Measurements from ENCODE around the gene FZD4. TPM values are rescaled to one million over a fixed set of nuclear protein-coding genes. Genes with fewer than 3 reads are reported as not detected.
"Not testable (repeated sequence)": the region's sequence is repeated elsewhere in the genome, so short reads cannot be mapped to it uniquely, and the experiment has no call there.

Gene FZD4
- total RNA-seq, 1 donor from 2014 or later, result 11.9 TPM

- Mint-ChIP-seq H3K27me3 (no peaks in the 10 kb centered on the region), H3K4me1 (ENCODE audit: unreplicated experiment) (no peaks in the 10 kb centered on the region), H3K9me3 (peaks cover 10% of the 10 kb centered on the region), H3K4me3 (no peak overlapping the region), H3K27ac (no peak overlapping the region), H3K36me3 (no peaks in the 10 kb centered on the region)
- DNase-seq (ENCODE audit: extremely low spot score, unreplicated experiment), result no peak
- TF ChIP-seq, protein P1, sequence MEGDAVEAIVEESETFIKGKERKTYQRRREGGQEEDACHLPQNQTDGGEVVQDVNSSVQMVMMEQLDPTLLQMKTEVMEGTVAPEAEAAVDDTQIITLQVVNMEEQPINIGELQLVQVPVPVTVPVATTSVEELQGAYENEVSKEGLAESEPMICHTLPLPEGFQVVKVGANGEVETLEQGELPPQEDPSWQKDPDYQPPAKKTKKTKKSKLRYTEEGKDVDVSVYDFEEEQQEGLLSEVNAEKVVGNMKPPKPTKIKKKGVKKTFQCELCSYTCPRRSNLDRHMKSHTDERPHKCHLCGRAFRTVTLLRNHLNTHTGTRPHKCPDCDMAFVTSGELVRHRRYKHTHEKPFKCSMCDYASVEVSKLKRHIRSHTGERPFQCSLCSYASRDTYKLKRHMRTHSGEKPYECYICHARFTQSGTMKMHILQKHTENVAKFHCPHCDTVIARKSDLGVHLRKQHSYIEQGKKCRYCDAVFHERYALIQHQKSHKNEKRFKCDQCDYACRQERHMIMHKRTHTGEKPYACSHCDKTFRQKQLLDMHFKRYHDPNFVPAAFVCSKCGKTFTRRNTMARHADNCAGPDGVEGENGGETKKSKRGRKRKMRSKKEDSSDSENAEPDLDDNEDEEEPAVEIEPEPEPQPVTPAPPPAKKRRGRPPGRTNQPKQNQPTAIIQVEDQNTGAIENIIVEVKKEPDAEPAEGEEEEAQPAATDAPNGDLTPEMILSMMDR (conservative IDR thresholded peaks at IDR 0.05), result no peak
These were observed 14.1 kb upstream of the FZD4 start for GRCh38 chr11:86969258-86969657.

GRCh38 chr11:86967601-86968000 lies 12.4 kb upstream of the FZD4 start:
- H3K27ac Mint-ChIP-seq; H3K4me1 Mint-ChIP-seq (ENCODE audit: unreplicated experiment); DNase-seq (ENCODE audit: extremely low spot score, unreplicated experiment); H3K4me3 Mint-ChIP-seq; H3K9me3 Mint-ChIP-seq; H3K27me3 Mint-ChIP-seq; H3K36me3 Mint-ChIP-seq: not testable (repeated sequence)

DNA sequence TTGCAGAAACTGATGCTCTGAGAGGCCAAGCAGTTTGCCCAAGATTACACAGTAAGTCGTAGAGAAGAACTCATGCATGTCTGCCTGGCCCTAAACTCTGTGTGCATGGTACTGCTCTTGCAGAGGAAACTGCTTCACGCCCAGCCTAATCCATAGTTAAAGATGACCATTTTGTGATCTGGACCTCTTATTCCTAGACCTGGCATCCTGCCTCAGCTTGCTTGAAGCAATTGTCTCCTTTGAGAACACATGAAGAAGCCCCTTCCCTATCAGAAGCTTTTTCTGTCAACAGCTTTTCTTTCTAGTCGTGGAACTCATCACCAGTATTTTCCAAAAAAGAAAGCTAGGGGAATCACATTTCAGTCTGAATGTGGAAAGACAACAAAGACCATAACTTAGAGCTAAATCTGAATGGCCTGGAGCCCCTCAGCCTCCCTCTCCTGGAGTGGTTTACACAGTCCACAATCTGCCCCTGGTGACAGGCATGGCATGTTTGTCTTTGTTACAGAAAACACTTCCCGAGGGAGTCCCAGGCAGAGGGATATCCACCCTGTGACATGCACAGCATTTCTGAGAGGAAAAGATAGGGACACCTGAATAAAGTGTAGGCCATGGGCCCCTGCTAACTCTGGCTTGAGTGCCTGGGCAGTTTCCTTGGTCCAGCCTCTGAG lies 2.9 kb upstream of the FZD4 start:
- peaks cover 10% of the 10 kb centered on the region for H3K27me3 Mint-ChIP-seq
- H3K4me1 Mint-ChIP-seq (ENCODE audit: unreplicated experiment), result peaks cover 27% of the 10 kb centered on the region
- no peaks in the 10 kb centered on the region for H3K9me3 Mint-ChIP-seq
- no peak for DNase-seq (ENCODE audit: extremely low spot score, unreplicated experiment)
- no peak overlapping the region for H3K4me3 Mint-ChIP-seq
- H3K36me3 Mint-ChIP-seq, result no peaks in the 10 kb centered on the region
- H3K27ac Mint-ChIP-seq, result no peak overlapping the region
- TF ChIP-seq, protein P1 (conservative IDR thresholded peaks at IDR 0.05), result no peak

DNA sequence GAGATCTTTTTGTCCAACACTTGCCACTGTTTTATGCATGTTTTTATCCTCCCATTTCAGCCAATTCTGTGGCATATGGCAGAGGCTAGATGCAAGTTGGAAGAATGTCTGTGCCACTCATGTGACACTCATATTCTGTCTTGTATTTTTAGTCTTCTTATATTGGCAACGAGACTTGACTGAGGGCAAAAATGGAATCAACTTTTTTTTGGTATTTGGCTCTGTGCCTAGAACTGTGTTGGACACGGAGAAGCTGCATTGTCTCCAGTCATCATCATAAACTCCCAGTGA lies 1.7 kb upstream of the FZD4 start:
- peaks cover 5% of the 10 kb centered on the region for H3K36me3 Mint-ChIP-seq
- H3K4me3 Mint-ChIP-seq, result peak overlapping the region; percentile 98
- H3K9me3 Mint-ChIP-seq, result no peaks in the 10 kb centered on the region
- H3K27ac Mint-ChIP-seq, result peak overlapping the region; percentile 93
- TF ChIP-seq, protein P1 (conservative IDR thresholded peaks at IDR 0.05), result no peak
- DNase-seq (ENCODE audit: extremely low spot score, unreplicated experiment), result no peak
- H3K4me1 Mint-ChIP-seq (ENCODE audit: unreplicated experiment), result peaks cover 36% of the 10 kb centered on the region
- peaks cover 14% of the 10 kb centered on the region for H3K27me3 Mint-ChIP-seq

- H3K4me3 Mint-ChIP-seq, result no peak overlapping the region
- H3K27me3 Mint-ChIP-seq, result peaks cover 14% of the 10 kb centered on the region
- peaks cover 36% of the 10 kb centered on the region for H3K4me1 Mint-ChIP-seq (ENCODE audit: unreplicated experiment)
- H3K9me3 Mint-ChIP-seq, result no peaks in the 10 kb centered on the region
- DNase-seq (ENCODE audit: extremely low spot score, unreplicated experiment), result no peak
- peaks cover 12% of the 10 kb centered on the region for H3K36me3 Mint-ChIP-seq
- no peak overlapping the region for H3K27ac Mint-ChIP-seq
- TF ChIP-seq, protein P1 (conservative IDR thresholded peaks at IDR 0.05), result peak; percentile 18
These were observed 159 bp downstream of the FZD4 start for GRCh38 chr11:86955111-86955360.

DNA sequence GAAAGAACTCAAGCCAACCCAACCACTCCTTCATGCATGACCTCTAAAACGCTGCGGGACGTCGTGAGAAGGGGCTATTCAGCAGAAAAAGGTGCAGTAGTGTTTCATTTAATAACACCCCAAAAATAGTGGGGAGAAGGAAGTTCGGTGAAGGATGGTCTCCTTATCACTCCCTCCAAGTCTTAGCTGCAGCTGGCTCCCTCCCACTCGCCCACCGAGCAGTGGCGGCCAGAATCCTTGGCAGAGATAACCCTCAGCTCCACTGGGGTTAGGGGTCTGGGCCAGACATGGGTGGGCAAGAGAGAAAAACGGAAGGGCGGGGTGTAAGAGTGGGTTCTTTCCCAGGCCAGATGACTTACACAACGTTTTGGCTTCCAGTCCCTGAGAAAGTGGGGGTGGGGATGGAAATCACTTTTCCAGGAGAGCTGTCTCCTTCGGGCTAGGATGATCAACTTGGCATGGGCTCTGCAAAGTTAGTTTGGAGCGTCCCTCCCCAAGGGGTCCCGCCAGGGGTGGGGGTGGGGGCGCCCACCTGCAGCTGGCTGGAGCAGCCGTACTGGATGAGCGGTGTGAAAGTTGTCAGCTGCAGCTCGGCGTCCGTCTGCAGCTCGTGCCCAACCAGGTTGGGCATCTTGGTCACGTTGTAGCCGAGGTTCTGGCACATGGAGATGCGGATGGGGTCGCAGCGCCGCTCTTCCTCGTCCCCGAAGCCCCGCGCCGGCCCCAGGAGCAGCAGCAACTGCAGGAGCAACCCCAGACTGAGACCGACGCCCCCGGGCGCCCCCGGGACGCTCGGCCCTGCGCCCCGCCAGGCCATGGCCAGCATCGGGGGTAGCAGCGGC lies 705 bp downstream of the FZD4 start:
- Mint-ChIP-seq H3K27me3 (peaks cover 14% of the 10 kb centered on the region), H3K4me3 (peak overlapping the region; percentile 91), H3K27ac (peak overlapping the region; percentile 77), H3K36me3 (peaks cover 12% of the 10 kb centered on the region), H3K9me3 (no peaks in the 10 kb centered on the region), H3K4me1 (ENCODE audit: unreplicated experiment) (peaks cover 36% of the 10 kb centered on the region)
- DNase-seq (ENCODE audit: extremely low spot score, unreplicated experiment), result no peak
- TF ChIP-seq, protein P1 (conservative IDR thresholded peaks at IDR 0.05), result no peak

Measured in type B pancreatic cell (in vitro differentiated cells).